Measurements from ENCODE around the gene SCGB1D2. TPM values are rescaled to one million over a fixed set of nuclear protein-coding genes. Genes with fewer than 3 reads are reported as not detected.

Gene SCGB1D2
- total and polyA plus RNA-seq, 7 experiments from 2014 or later: not detected

DNA sequence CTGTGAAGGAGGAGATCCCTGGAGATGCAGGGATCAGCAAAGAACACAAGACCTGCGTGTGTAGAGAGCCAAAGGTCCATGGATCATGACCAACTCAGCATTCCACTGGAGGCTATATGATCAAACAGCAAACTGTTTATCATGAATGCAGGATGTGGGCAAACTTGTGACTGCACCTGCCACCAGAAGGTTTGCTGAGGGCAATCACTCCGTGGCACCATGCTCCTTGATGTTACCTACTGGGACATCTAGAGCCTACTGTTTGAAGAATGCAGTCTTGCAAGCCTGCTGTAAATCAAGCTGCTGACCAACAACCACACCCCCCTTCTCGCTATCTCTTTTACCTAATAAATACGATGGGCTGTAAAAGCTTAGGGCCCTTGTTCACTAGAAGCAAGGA, 9.7 kb downstream of the SCGB1D2 start:
- no peak for DNase-seq
- Histone ChIP-seq H3K4me1 (ENCODE audit: control insufficient read depth in 2 of 2, insufficient read depth in 2 of 2, low read length in 2 of 2) (no peaks in the 10 kb centered on the region), H3K4me3 (ENCODE audit: low read length) (no peak overlapping the region), H3K36me3 (ENCODE audit: control insufficient read depth in 2 of 3, insufficient read depth in 3 of 3, low read length in 3 of 3) (no peaks in the 10 kb centered on the region), H3K27ac (ENCODE audit: low read depth, low read length) (no peak overlapping the region), H3K27me3 (ENCODE audit: control insufficient read depth in 2 of 2, insufficient read depth in 2 of 2, low read length in 2 of 2) (no peaks in the 10 kb centered on the region), H3K9me3 (ENCODE audit: control insufficient read depth in 2 of 3, low read length in 3 of 3) (peaks cover 0 to 42% (median 0%) of the 10 kb centered on the region in 3 experiments)
- Mint-ChIP-seq H3K9me3 (peaks cover 19 to 71% (median 45%) of the 10 kb centered on the region in 11 donors), H3K27me3 (peaks cover 14 to 34% (median 30%) of the 10 kb centered on the region in 5 donors), H3K4me1 (no peaks in the 10 kb centered on the region), H3K27ac (no peak overlapping the region), H3K36me3 (peaks cover 0 to 34% (median 17%) of the 10 kb centered on the region in 5 donors), H3K4me3 (no peak overlapping the region)
- intact Hi-C loops (cut with micrococcal nuclease): no loop called here
- no peak for ATAC-seq
- ChIA-PET POLR2A (no interaction called here), CTCF (no interaction called here)

DNA sequence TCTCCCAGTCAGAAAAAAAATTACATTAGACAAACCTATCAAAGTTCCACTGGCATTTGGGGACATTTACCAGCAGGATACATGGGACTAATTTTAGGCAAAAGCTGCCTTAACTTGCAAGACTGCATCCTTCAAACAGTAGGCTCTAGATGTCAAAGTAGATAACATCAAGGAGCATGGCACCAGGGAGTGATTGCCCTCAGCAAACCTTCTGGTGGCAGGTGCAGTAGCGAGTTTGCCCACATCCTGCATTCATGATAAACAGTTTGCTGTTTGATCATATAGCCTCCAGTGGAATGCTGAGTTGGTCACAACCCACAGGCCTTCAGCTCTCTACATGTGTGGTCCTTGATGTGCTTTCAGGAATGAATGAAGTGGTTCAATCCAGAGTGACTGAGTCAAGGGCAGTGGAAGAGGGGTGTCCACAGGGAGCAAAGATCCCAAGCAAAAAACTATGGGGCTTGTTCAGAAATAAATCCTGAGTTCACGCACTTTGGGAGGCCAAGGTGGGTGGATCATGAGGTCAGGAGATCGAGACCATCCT, 12.0 kb downstream of the SCGB1D2 start:
- Mint-ChIP-seq H3K27ac (no peak overlapping the region), H3K9me3 (peaks cover 19 to 71% (median 45%) of the 10 kb centered on the region in 11 donors), H3K36me3 (peaks cover 0 to 34% (median 17%) of the 10 kb centered on the region in 5 donors)

DNA sequence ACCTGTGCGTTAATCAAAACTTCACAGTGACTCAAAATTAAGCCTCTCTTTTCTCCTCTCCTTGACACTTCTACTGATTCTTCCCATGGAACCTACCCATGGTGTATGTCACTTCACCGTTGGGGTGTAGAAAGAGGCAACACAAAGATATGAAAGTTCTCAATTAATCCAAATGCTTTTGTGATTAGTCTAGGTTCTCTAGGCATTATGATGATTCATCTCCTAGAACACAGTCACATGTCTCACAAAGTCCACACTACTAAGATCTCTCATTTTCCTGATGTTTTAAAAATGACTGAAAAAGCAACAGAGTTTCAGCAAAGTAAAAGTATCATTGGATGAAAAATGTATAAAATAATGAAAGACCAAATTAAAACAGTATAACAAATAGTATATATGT, 14.2 kb downstream of the SCGB1D2 start:
- H3K27me3 Mint-ChIP-seq: peaks cover 9 to 24% (median 18%) of the 10 kb centered on the region in 5 donors
- H3K9me3 Mint-ChIP-seq: peaks cover 5 to 49% (median 26%) of the 10 kb centered on the region in 11 donors
- Histone ChIP-seq H3K27ac (ENCODE audit: low read depth, low read length) (no peak overlapping the region), H3K4me3 (ENCODE audit: low read length) (no peak overlapping the region), H3K9me3 (ENCODE audit: control insufficient read depth in 2 of 3, low read length in 3 of 3) (peaks cover 0 to 28% (median 0%) of the 10 kb centered on the region in 3 experiments), H3K27me3 (ENCODE audit: control insufficient read depth in 2 of 2, insufficient read depth in 2 of 2, low read length in 2 of 2) (no peaks in the 10 kb centered on the region), H3K36me3 (ENCODE audit: control insufficient read depth in 2 of 3, insufficient read depth in 3 of 3, low read length in 3 of 3) (no peaks in the 10 kb centered on the region), H3K4me1 (ENCODE audit: control insufficient read depth in 2 of 2, insufficient read depth in 2 of 2, low read length in 2 of 2) (no peaks in the 10 kb centered on the region)
- intact Hi-C loops (cut with micrococcal nuclease): no loop called here
- no peak for DNase-seq
- ATAC-seq: no peak
- ChIA-PET CTCF (no interaction called here), POLR2A (no interaction called here)
- H3K36me3 Mint-ChIP-seq: peaks cover 0 to 17% (median 3%) of the 10 kb centered on the region in 5 donors
- H3K4me3 Mint-ChIP-seq: no peak overlapping the region
- H3K27ac Mint-ChIP-seq: no peak overlapping the region
- H3K4me1 Mint-ChIP-seq: no peaks in the 10 kb centered on the region

More for the DNA sequence above, 12.0 kb downstream of the SCGB1D2 start:
- Histone ChIP-seq H3K36me3 (ENCODE audit: control insufficient read depth in 2 of 3, insufficient read depth in 3 of 3, low read length in 3 of 3) (no peaks in the 10 kb centered on the region), H3K27me3 (ENCODE audit: control insufficient read depth in 2 of 2, insufficient read depth in 2 of 2, low read length in 2 of 2) (no peaks in the 10 kb centered on the region), H3K4me3 (ENCODE audit: low read length) (no peak overlapping the region), H3K27ac (ENCODE audit: low read depth, low read length) (no peak overlapping the region), H3K4me1 (ENCODE audit: control insufficient read depth in 2 of 2, insufficient read depth in 2 of 2, low read length in 2 of 2) (no peaks in the 10 kb centered on the region), H3K9me3 (ENCODE audit: control insufficient read depth in 2 of 3, low read length in 3 of 3) (peaks cover 0 to 42% (median 0%) of the 10 kb centered on the region in 3 experiments)
- POLR2A ChIA-PET: no interaction called here
- ATAC-seq (no peak), DNase-seq (no peak)
- CTCF ChIA-PET: no interaction called here
- intact Hi-C loops (cut with micrococcal nuclease): no loop called here
- Mint-ChIP-seq H3K27me3 (peaks cover 18 to 37% (median 26%) of the 10 kb centered on the region in 5 donors), H3K4me3 (no peak overlapping the region), H3K4me1 (no peaks in the 10 kb centered on the region)

DNA sequence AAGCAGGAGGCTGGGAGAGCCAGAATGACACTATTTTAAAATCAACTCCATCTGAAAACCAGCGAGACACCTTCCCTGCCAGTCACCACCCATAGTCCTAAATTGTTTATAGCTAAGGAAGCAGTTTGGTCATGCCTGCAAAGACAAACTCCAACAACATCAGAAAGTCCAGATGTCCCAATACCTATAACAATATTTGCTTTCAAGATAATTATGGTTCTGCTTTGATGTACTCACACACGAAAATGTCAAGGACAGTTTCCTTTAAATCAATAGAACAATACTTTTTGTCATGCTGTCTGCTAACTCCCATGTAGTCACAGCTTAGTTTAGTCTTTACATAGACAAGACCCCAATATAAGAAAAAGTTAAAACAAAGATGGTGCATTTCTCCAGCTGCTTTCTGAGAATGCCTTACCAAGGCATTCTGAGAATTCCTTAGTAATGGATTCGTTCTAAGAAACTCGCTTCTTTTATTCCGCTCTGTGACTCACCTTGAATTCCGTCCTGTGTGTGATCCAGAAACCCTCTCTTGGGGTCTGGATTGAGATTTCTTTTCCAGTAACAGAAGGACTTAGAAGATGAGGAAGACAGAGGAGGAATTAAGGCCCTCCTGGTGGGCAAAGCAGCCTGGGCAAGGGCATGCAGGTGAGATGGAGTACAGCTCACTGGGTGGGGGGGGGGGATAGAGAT, 18.4 kb downstream of the SCGB1D2 start:
- Mint-ChIP-seq H3K9me3 (peaks cover 0 to 11% (median 0%) of the 10 kb centered on the region in 11 donors), H3K36me3 (no peaks in the 10 kb centered on the region), H3K4me1 (peaks cover 0 to 7% (median 0%) of the 10 kb centered on the region in 7 donors), H3K27me3 (peaks cover 14 to 40% (median 20%) of the 10 kb centered on the region in 5 donors), H3K4me3 (no peak overlapping the region), H3K27ac (no peak overlapping the region)
- POLR2A ChIA-PET: no interaction called here
- no peaks in the 10 kb centered on the region for H3K36me3 ChIP-seq (ENCODE audit: control insufficient read depth in 2 of 3, insufficient read depth in 3 of 3, low read length in 3 of 3)
- no peak overlapping the region for H3K4me3 ChIP-seq (ENCODE audit: low read length)
- intact Hi-C loops (cut with micrococcal nuclease): no loop called here
- H3K27ac ChIP-seq (ENCODE audit: low read depth, low read length): no peak overlapping the region
- ATAC-seq (no peak), DNase-seq (no peak)
- CTCF ChIA-PET: interaction anchor here (0.6 kb wide), 1 partner anchor 1559 kb away, joined by 3 read pairs; no protein-coding TSS in a partner anchor
- no peaks in the 10 kb centered on the region for H3K9me3 ChIP-seq (ENCODE audit: control insufficient read depth in 2 of 3, low read length in 3 of 3)
- H3K27me3 ChIP-seq (ENCODE audit: control insufficient read depth in 2 of 2, insufficient read depth in 2 of 2, low read length in 2 of 2): no peaks in the 10 kb centered on the region
- no peaks in the 10 kb centered on the region for H3K4me1 ChIP-seq (ENCODE audit: control insufficient read depth in 2 of 2, insufficient read depth in 2 of 2, low read length in 2 of 2)

DNA sequence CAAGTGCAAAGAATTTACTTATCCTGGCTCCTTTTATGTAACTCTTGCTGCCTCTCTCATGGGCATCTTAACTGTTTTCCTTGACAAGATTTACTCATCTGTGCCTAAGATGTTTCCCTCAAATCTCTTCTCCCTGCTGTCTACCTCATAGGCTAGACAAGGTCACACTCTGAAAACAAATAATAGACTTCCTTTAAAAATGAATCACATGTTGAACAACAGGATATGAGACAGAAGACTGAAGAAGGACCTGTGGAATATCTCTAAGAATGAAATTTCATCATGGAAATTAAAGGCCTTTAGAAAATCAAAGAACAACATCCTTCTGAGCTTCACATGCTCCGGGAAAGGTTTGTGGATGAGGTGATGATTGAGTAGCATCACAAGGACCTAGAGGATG, 22.0 kb downstream of the SCGB1D2 start:
- ChIA-PET POLR2A (no interaction called here), CTCF (no interaction called here)
- DNase-seq (no peak), ATAC-seq (no peak)
- Histone ChIP-seq H3K9me3 (ENCODE audit: control insufficient read depth in 2 of 3, low read length in 3 of 3) (no peaks in the 10 kb centered on the region), H3K27ac (ENCODE audit: low read depth, low read length) (no peak overlapping the region), H3K4me1 (ENCODE audit: control insufficient read depth in 2 of 2, insufficient read depth in 2 of 2, low read length in 2 of 2) (no peaks in the 10 kb centered on the region), H3K36me3 (ENCODE audit: control insufficient read depth in 2 of 3, insufficient read depth in 3 of 3, low read length in 3 of 3) (no peaks in the 10 kb centered on the region), H3K27me3 (ENCODE audit: control insufficient read depth in 2 of 2, insufficient read depth in 2 of 2, low read length in 2 of 2) (no peaks in the 10 kb centered on the region), H3K4me3 (ENCODE audit: low read length) (no peak overlapping the region)
- H3K4me1 Mint-ChIP-seq: peaks cover 0 to 7% (median 0%) of the 10 kb centered on the region in 7 donors
- no peak overlapping the region for H3K4me3 Mint-ChIP-seq
- H3K27me3 Mint-ChIP-seq: peaks cover 4 to 33% (median 18%) of the 10 kb centered on the region in 5 donors
- H3K9me3 Mint-ChIP-seq: no peaks in the 10 kb centered on the region
- intact Hi-C loops (cut with micrococcal nuclease): no loop called here
- no peaks in the 10 kb centered on the region for H3K36me3 Mint-ChIP-seq
- H3K27ac Mint-ChIP-seq: no peak overlapping the region

DNA sequence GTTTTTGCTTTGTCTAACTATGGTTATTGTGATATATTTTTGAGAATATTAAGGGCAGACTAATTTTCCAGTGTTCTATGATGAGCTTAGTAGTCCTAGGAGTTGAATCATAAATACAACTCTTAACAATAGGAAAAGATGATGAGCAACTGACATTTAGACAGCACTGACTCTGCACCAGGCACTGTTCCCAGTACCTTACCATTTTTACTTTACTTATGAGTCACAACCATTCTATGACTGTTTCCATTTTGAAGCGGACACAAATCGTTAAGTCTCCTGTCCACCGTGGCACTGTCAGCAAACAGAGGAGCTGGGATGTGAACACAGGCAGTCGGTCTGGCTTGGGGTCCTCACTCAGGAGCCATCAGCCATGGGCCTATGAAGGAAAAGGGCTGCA, 24.5 kb downstream of the SCGB1D2 start:
- POLR2A ChIA-PET: no interaction called here
- peaks cover 6 to 32% (median 18%) of the 10 kb centered on the region in 5 donors for H3K27me3 Mint-ChIP-seq
- H3K27ac ChIP-seq (ENCODE audit: low read depth, low read length): no peak overlapping the region
- H3K9me3 Mint-ChIP-seq: no peaks in the 10 kb centered on the region
- ATAC-seq (no peak), DNase-seq (no peak)
- peaks cover 0 to 7% (median 0%) of the 10 kb centered on the region in 7 donors for H3K4me1 Mint-ChIP-seq
- no peak overlapping the region for H3K4me3 ChIP-seq (ENCODE audit: low read length)
- CTCF ChIA-PET: no interaction called here
- H3K27ac Mint-ChIP-seq: no peak overlapping the region
- no peak overlapping the region for H3K4me3 Mint-ChIP-seq
- H3K36me3 ChIP-seq (ENCODE audit: control insufficient read depth in 2 of 3, insufficient read depth in 3 of 3, low read length in 3 of 3): no peaks in the 10 kb centered on the region
- intact Hi-C loops (cut with micrococcal nuclease): no loop called here
- no peaks in the 10 kb centered on the region for H3K36me3 Mint-ChIP-seq
- H3K27me3 ChIP-seq (ENCODE audit: control insufficient read depth in 2 of 2, insufficient read depth in 2 of 2, low read length in 2 of 2): no peaks in the 10 kb centered on the region
- no peaks in the 10 kb centered on the region for H3K4me1 ChIP-seq (ENCODE audit: control insufficient read depth in 2 of 2, insufficient read depth in 2 of 2, low read length in 2 of 2)
- no peaks in the 10 kb centered on the region for H3K9me3 ChIP-seq (ENCODE audit: control insufficient read depth in 2 of 3, low read length in 3 of 3)

DNA sequence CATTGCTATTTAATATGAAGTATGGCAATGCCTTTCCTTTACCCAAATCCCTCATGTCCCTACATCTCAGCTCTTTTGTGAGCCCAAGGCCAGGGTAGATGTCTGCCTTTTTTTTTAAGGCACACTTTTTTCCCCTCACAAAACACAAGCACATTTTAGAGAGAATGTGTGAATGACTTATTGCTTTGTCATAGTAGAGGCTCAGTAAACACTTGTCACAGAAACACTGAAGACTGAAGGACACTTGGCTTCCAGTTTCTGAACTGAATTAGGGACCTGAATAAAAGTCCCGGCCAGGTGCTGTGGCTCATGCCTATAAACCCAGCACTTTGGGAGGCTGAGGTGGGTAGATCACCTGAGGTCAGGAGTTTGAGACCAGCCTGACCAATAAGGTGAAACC, 25.0 kb downstream of the SCGB1D2 start:
- H3K27ac Mint-ChIP-seq: no peak overlapping the region
- Histone ChIP-seq H3K9me3 (ENCODE audit: control insufficient read depth in 2 of 3, low read length in 3 of 3) (no peaks in the 10 kb centered on the region), H3K4me3 (ENCODE audit: low read length) (no peak overlapping the region), H3K27me3 (ENCODE audit: control insufficient read depth in 2 of 2, insufficient read depth in 2 of 2, low read length in 2 of 2) (no peaks in the 10 kb centered on the region), H3K27ac (ENCODE audit: low read depth, low read length) (no peak overlapping the region), H3K4me1 (ENCODE audit: control insufficient read depth in 2 of 2, insufficient read depth in 2 of 2, low read length in 2 of 2) (no peaks in the 10 kb centered on the region), H3K36me3 (ENCODE audit: control insufficient read depth in 2 of 3, insufficient read depth in 3 of 3, low read length in 3 of 3) (no peaks in the 10 kb centered on the region)
- ChIA-PET POLR2A (no interaction called here), CTCF (no interaction called here)
- H3K36me3 Mint-ChIP-seq: no peaks in the 10 kb centered on the region
- peaks cover 6 to 29% (median 16%) of the 10 kb centered on the region in 5 donors for H3K27me3 Mint-ChIP-seq
- H3K4me1 Mint-ChIP-seq: peaks cover 0 to 7% (median 0%) of the 10 kb centered on the region in 7 donors
- ATAC-seq (no peak), DNase-seq (no peak)
- intact Hi-C loops (cut with micrococcal nuclease): no loop called here
- no peaks in the 10 kb centered on the region for H3K9me3 Mint-ChIP-seq
- no peak overlapping the region for H3K4me3 Mint-ChIP-seq

Data from naive thymus-derived CD4-positive, alpha-beta T cell (primary cell).